Femur (tissue), 1 donor: ENCODE data around the gene DHX9.
A peak's percentile ranks its signal among the peaks of the same experiment; 100 is the strongest.

ENCODE experiments used
- DNase-seq: peaks from one replicate; pipeline ENCODE4 v3.0.0-alpha.2; 2017

Gene DHX9

DNA sequence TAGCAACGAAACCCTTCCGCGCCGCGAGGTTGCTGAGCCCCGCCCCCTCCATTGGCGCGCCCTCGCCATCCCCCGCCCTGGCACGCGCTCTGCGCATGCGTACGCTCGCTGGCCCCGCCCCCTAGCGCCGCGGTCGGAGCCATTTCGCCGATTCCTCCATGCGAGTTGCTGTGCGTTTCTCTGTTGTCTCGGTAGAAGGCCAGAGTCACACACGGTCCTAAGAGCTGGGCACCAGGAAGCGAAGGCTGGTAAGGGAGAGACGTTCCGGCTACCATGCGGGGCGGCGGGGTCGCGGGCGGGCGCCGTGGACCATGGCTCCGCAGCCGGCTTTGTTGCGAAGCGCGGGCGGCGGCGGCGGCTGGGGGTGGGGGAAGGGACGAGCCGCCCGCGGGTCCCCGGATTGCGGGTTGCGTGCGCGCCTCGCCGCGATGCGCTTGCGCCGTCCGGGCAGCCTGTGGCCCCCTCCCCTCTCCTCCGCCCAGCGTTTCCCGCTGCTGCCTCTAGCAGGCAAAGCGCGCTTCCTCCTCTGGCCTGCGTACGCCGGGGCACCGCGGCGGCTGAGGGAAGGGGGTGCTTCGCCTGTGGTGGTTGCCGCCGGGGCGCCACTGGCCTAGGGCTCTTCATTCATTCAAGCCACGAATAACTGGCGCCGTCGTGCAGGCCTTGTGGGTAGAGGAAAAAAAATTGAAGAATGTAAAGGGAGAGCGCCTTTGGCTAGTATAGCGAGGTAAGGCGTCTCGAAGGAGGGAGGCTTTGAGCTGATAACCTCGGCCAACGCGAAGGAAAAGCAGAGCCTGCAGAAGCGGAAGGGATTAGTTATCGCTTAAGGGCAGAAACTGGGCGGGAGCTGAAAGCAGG, at the start of gene DHX9:
TSS of gene DHX9 (plus strand) at position 139 of the 858 bp plus-strand sequence. CDS start 3,220 bp downstream, outside the sequence.
- DNase-seq = peak; percentile 96

DNA sequence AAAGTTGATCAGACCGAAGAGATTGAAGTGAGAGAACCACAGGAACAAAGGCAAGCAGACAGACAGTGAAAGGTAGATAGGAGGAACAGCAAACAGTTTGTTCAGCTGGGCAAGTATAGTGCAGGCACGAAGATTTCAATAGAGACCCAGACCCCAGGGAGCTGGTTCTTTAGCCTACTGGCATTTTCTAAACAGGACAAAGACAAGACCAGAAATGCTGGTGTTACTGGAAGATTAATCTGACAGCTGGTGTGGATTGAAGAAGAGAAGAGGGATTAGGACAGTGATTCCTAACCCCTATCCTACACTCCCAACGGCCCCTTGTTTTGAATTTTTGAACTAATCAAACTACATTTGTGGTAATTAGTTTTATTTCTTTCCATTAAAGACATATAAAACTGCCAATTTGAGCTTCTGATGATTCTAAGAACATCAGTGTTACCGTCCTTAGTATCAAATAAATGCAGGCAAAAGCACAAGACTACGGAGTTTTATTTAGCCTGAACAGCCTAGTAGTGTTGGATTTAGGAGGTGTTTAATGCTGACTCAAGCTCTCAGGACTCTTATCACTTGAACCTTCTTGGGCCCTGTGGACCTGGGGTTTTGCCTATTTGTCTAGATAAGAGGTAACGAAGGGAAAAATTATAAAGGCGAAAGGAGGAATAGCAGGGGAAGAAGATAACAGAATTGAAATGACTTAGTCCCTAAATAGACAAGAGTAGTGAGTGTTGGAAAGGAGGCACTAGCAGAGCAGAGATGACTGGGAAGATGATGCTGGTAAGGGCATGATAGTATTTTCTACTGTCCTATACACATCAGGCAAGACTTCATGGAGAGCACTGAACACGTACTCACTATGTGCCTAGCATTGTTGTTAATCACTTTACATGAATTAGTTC, 47.6 kb upstream of the DHX9 start:
- DNase-seq = no peak

DNA sequence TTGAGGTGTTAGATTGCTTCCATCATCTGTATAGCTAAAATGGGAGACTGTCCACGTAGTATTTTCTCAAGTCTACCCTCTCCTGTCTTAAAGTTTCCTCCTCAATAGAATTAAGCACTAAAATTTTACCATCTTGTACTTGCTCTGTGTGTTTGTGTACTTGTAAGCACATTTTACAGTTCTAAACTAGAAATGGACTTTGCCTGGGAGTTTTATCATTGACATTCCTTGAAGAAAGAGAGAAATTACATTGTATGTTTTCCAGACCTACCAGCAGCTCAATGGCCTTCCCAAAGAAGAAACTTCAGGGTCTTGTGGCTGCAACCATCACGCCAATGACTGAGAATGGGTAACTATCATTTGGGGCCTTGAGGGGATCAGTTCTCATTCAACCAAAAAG, 45.1 kb upstream of the DHX9 start:
- no peak for DNase-seq

- DNase-seq = no peak
Observed at GRCh38 chr1:182794676-182795201, 44.4 kb upstream of the DHX9 start.

GRCh38 chr1:182795563-182796228, 43.5 kb upstream of the DHX9 start:
- DNase-seq = no peak

DNA sequence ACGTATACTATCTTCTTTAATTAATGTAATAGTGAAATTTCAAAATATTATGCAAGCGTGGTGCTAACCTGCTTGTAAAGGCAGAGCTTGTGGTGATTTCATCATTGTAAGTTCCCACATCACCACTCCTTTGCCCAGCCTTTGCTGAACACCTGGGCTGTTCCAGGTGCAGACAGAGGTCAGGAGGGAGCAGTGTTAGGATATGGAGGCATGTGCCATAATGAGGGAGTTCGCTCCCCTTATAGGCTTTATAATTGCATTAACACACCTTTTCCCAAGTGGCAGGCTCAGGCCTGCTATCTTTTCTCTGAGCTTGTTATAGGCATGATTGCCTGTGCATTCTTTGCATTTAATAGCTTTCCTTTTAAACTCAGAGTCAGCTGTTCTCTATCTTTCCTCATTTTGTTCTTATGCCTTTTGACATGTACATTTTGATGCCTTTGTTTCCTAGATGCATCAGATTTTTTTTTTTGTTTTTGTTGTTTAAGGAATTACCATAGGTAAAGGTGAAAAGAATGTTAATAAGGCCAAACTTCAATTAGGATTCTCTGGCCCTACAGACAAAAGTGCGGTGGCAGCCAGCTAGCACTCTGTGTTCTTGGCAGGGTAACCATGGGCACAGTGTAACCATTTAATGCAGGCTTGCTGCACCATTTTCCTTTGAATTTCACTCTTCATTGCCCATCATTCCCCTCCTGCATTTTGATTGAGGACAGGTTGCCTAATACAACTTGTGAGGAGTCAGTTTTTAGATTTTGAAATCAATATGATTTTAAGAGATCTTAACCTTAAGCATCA, 36.9 kb upstream of the DHX9 start:
- no peak for DNase-seq

DNA sequence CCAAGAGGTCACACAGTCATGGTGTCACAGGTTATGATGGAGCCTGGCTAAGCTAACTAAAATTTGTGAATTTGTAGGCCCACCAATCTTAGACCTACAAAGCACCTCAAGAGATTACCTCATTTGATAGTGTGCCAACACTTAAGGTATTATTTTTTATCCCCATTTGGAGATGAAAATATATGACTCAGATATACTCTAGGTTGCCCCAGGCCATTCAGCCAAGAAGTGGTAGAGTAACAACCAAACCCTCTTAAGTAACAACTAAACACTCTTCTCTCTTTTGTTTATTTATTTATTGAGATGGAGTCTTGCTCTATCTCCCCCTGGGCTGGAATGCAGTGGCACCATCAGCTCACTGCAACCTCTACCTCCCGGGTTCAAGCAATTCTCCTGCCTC, 35.3 kb upstream of the DHX9 start:
- no peak for DNase-seq

- DNase-seq = no peak
Observed at GRCh38 chr1:182806015-182806678, 33.0 kb upstream of the DHX9 start.

- no peak for DNase-seq
Observed at GRCh38 chr1:182807907-182808306, 31.2 kb upstream of the DHX9 start.

DNA sequence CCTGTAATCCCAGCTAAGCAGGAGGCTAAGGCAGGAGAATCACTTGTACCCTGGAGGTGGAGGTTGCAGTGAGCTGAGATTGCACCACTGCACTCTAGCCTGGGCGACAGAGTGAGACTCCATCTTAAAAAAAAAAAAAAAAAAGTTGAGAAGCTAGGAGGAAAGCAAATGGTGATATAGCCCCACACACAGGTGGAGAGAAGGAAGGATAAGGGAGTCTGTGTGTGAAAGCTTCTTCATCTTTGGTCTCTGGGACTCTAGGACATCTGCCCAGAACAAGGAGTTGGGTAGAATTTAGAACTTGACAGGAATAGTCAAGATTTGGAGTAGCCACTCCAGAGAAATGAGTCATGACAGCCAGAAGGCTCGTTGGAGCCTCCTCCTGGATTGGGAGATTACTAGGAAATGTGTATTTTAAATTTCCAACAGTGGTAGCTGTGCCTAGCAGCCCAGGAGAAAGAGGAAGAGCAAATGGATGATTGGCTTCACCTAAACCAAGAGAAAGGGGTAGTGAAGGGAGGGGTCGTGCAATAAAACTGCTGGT, 29.7 kb upstream of the DHX9 start:
- DNase-seq = no peak

DNA sequence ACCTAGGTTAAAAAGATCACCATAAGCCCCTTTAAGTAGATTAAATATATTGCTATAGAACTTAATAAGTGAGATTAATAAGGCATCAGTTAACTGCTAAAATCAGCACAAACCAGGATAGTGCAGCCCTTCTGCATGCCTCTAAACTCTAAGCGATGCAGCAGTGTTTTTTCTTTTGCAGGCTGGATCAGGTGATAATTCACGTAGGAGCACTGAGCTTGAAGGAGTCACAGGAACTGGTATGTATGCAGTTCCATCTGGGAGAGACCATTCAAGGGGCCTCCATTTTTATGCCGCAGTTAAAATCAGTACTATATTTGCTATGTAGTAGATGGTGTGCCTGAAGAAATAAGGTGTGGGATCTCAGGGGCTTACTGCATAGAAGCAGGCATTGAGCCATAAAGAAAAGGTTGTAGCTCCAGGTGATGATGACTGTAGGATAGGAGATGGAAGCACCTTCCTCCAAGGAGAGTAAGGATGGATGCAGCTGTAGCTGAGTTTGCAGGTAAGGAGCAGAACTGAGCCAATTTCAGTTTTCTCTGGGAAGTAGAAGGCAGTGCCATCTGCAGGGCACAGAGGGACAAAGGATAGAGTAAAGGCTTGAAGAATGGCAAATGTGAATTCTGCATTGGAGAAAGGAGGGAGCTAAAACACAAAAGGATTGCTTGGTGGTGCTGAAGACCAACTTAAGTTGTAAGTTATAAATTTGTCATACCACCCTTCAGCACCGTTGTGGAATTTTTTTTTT, 27.0 kb upstream of the DHX9 start:
- DNase-seq = no peak

GRCh38 chr1:182816863-182817262, 22.3 kb upstream of the DHX9 start:
- DNase-seq = no peak

DNA sequence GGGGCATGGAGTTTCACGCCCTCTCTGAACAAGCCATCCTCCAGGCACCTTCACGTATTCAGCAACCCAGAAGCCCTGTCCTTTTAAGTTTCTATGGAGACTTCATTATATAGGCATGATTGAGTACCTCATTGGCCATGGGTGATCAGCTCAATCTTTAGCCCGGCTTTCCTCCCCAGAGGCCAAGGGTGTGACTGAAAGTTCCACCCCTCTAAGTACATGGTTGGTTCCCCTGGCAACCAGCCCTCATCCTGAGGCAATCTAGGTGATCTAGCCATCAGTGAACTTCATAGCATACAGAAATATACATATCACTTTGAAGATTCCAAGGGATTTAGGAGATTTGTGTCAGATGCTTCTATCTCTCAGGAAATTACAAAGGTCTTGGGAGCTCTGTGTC, 21.3 kb upstream of the DHX9 start:
- DNase-seq = no peak

GRCh38 chr1:182823220-182823619, 15.9 kb upstream of the DHX9 start:
- no peak for DNase-seq

GRCh38 chr1:182826892-182827291, 12.3 kb upstream of the DHX9 start:
- no peak for DNase-seq

GRCh38 chr1:182829285-182829932, 9.7 kb upstream of the DHX9 start:
- no peak for DNase-seq

DNA sequence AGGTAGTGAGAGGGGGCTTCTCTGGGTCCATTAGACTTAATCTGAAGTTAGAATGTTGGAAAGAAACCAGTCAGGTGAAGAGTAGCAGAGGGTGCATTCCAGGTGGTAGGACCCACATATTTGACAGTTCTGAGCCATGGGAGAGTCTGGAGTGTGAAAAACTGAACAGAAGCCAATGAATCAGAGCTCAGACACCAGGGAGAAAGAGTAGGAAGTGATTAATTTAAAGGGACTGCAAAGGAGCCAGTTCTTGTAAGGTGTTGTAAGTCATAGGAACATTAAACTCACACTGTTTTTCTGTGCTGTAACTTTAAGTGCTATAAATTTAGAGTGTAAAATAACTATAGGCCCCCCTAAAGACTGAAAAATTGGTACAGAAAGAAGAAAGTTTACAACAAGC, 5.9 kb upstream of the DHX9 start:
- no peak for DNase-seq

DNA sequence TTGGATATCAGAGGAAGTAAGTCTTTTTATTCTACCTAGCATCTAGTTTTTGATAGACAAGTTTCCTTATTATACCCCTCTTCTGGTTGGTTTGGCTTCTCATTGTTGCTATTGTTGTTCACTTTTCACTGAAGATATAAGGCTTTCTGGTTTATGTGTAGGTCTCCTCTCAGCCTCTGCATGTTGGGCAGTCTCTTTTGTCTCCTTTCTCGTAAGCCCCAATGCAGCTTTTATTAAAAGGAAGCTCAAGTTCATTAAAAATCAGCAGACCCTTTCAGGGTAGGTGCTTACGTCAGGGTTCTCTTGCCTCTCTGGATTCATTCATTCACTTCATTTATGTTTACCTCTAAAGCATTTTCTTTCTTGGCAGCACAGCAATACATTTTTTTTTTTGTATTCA, 4.8 kb upstream of the DHX9 start:
- no peak for DNase-seq

DNA sequence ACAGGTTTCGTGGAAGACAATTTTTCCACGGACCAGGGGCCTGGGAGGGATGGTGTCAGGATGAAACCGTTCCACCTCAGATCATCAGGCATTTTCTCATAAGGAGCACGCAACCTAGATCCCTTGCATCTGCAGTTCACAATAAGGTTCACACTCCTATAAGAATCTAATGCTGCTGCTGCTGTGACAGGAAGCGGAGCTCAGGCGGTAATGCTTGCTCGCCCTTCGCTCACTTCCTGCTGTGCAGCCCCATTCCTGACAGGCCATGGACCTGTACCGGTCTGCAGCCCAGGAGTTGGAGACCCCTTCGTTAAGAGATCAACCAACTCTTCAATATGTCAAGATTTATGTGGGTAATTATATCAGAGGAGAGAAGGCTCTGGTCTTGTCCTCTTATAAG, 3.3 kb upstream of the DHX9 start:
- no peak for DNase-seq

DNA sequence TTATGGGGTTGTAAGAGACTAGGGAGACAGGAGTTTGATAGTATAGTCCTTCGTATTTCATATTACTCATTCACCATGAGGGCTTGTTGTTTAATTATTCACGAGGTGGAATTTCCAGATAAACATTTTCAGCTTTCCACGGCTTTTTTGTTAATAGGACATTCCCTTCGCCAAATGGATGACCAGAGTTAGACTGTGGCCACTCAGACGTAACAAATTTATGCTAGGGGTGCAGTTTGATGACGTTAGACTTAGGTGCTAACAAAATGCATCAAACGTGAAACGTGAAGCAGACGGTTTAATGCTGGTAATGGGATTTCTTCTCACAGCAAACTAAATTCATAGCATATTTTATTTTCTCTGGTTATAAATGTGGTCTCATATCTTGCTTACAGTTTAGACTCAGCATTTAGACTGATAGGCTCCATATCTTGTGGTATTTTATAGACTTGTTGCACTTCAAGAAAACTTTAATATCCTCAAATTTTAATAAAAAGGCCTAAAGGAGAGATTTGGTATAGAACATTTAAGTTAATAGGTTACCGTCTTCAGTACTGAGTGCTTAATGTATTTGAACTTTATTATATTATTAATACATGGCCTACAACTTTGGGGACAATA, 2.3 kb downstream of the DHX9 start:
- DNase-seq = no peak
